HCT116 (cell line): ENCODE results near the gene CYP2D6. TPM values are rescaled to one million over a fixed set of nuclear protein-coding genes. Genes with fewer than 3 reads are reported as not detected.

Experiments used
- ATAC-seq: fragments of 200-7000 bp; cut with Tn5 transposase; 2 replicates; pipeline ENCODE4 v1.9.1; 2020; ENCODE audit warnings: mild to moderate bottlenecking, moderate library complexity
- BruUV-seq: library from RNA; stranded (reverse); fragments of 400-500 nt; replicated peaks from 2 replicates; lab custom pipeline; 2021; lab: Mats Ljungman, UMichigan
- CTCF ChIA-PET: fragments of 300-600 bp; sonication (Branson Sonifier 250); formaldehyde crosslinking; loops from one replicate; lab custom pipeline; 2021; ENCODE audit warnings: antibody characterized with exemption; lab: Charles Lee
- POLR2A ChIA-PET: fragments of 300-600, 350-600 bp; sonication (Branson Sonifier 250); formaldehyde crosslinking; loops from one replicate; lab custom pipeline; 2021; ENCODE audit warnings: antibody characterized with exemption; lab: Charles Lee
- RAD21 ChIA-PET, 2 experiments: fragments of 300-600 bp; sonication (Branson Sonifier 250); formaldehyde crosslinking; loops; one replicate each; lab custom pipeline; 2023; ENCODE audit warnings: low total read pairs in 2 of 2; ENCODE audit not compliant: uncharacterized antibody in 2 of 2, unreplicated experiment in 2 of 2, low non-redundant PET in 1 of 2; lab: Charles Lee
- DNase-seq: peaks from one replicate; pipeline ENCODE4 v3.0.0-alpha.2; 2010; ENCODE audit warnings: low read depth, low spot score
- H2AFZ ChIP-seq: fragments of 200-600 bp; shearing (Covaris generic), sonication (generic); 2 replicates; pipeline ENCODE4 v1.6.1; 2017; ENCODE audit warnings: low read depth, mixed run types, mixed read lengths, antibody characterized with exemption, low read length; ENCODE audit not compliant: poor library complexity, severe bottlenecking
- H3K27ac ChIP-seq: 2 replicates; pipeline ENCODE4 v1.5.1; 2012; ENCODE audit warnings: low read depth, low read length
- H3K27me3 ChIP-seq: fragments of 200-600 bp; sonication (generic); 2 replicates; pipeline ENCODE4 v1.6.1; 2016; ENCODE audit warnings: mixed run types, low read length, mixed read lengths; ENCODE audit not compliant: insufficient read depth
- H3K36me3 ChIP-seq, 2 experiments: fragments of 200-500 bp in 1 of 2; fragments of 200-600 bp in 1 of 2; sonication (Bioruptor generic) in 1 of 2; sonication (generic) in 1 of 2; 2 replicates each; pipeline versions ENCODE4 v1.5.1 to v1.6.1; 2014 to 2016; ENCODE audit warnings: low read length in 2 of 2, inconsistent platforms in 1 of 2, mixed read lengths in 1 of 2, mixed run types in 1 of 2; ENCODE audit not compliant: insufficient read depth in 2 of 2, control insufficient read depth in 1 of 2
- H3K4me1 ChIP-seq, 2 experiments: fragments of 200-600 bp in 1 of 2; sonication (generic) in 1 of 2; 2 replicates each; pipeline versions ENCODE4 v1.5.1 to v1.6.1; 2012 to 2017; ENCODE audit warnings: low read length in 2 of 2, inconsistent platforms in 1 of 2, mild to moderate bottlenecking in 1 of 2, mixed read lengths in 1 of 2, mixed run types in 1 of 2, moderate library complexity in 1 of 2; ENCODE audit not compliant: insufficient read depth in 2 of 2, control insufficient read depth in 1 of 2
- H3K4me2 ChIP-seq: fragments of 200-600 bp; sonication (generic); 2 replicates; pipeline ENCODE4 v1.6.1; 2017; ENCODE audit warnings: mixed run types, low read length, mixed read lengths
- H3K4me3 ChIP-seq, 2 experiments: fragments of 200-600 bp in 1 of 2; sonication (generic) in 1 of 2; replicated peaks in 1 of 2; 2 replicates each; pipeline ENCODE4 v1.5.1; 2011 to 2016; ENCODE audit warnings: low read length in 2 of 2, control low read depth in 1 of 2, low read depth in 1 of 2, mild to moderate bottlenecking in 1 of 2, mixed read lengths in 1 of 2, mixed run types in 1 of 2
- H3K79me2 ChIP-seq: fragments of 200-600 bp; sonication (generic); 2 replicates; pipeline ENCODE4 v1.6.1; 2017; ENCODE audit warnings: mild to moderate bottlenecking, mixed run types, low read length, moderate library complexity, mixed read lengths; ENCODE audit not compliant: insufficient read depth
- H3K9ac ChIP-seq: fragments of 200-600 bp; sonication (generic); 2 replicates; pipeline ENCODE4 v1.6.1; 2016; ENCODE audit warnings: low read length, mixed read lengths
- H3K9me2 ChIP-seq: fragments of 200-600 bp; sonication (generic), shearing (Covaris generic); 2 replicates; pipeline ENCODE4 v1.6.1; 2017; ENCODE audit warnings: mixed run types, mild to moderate bottlenecking, moderate library complexity; ENCODE audit not compliant: insufficient read depth
- H3K9me3 ChIP-seq, 2 experiments: fragments of 200-500 bp in 1 of 2; fragments of 200-600 bp in 1 of 2; sonication (Bioruptor generic) in 1 of 2; sonication (generic) in 1 of 2; 2 replicates each; pipeline ENCODE4 v1.6.1; 2014 to 2017; ENCODE audit warnings: low read length in 2 of 2, mixed read lengths in 2 of 2, inconsistent platforms in 1 of 2, low read depth in 1 of 2, mild to moderate bottlenecking in 1 of 2, mixed run types in 1 of 2, moderate library complexity in 1 of 2; ENCODE audit not compliant: control insufficient read depth in 1 of 2, insufficient read depth in 1 of 2
- H4K20me1 ChIP-seq: fragments of 200-600 bp; sonication (generic), shearing (Covaris generic); 2 replicates; pipeline ENCODE4 v1.6.1; 2017; ENCODE audit warnings: mixed run types, mild to moderate bottlenecking, moderate library complexity; ENCODE audit not compliant: insufficient read depth
- ATF3 ChIP-seq: IDR thresholded peaks from 2 replicates; pipeline ENCODE4 v1.6.1; 2012
- CBX3 ChIP-seq: IDR thresholded peaks from 2 replicates; pipeline ENCODE4 v1.6.1; 2012; ENCODE audit warnings: low read depth
- CEBPB ChIP-seq: IDR thresholded peaks from 2 replicates; pipeline ENCODE4 v1.6.1; 2012; ENCODE audit warnings: low read depth
- CTCF ChIP-seq, 3 experiments: fragments of 200-600 bp in 1 of 3; sonication (generic) in 1 of 3; IDR thresholded peaks in 2 of 3; conservative IDR thresholded peaks in 1 of 3; 2 replicates each; pipeline ENCODE4 v1.5.1; 2012 to 2017; ENCODE audit warnings: low read depth in 2 of 3, low read length in 2 of 3, antibody characterized with exemption in 1 of 3, borderline replicate concordance in 1 of 3, control low read depth in 1 of 3, mild to moderate bottlenecking in 1 of 3, mixed read lengths in 1 of 3, mixed run types in 1 of 3, moderate library complexity in 1 of 3; ENCODE audit not compliant: insufficient read depth in 1 of 3
- EGR1 ChIP-seq: IDR thresholded peaks from 2 replicates; pipeline ENCODE4 v1.6.1; 2012; ENCODE audit warnings: low read depth
- EZH2 ChIP-seq: fragments of 200-600 bp; sonication (generic); IDR thresholded peaks from 2 replicates; pipeline ENCODE4 v1.6.1; 2017; ENCODE audit warnings: antibody characterized with exemption, mixed run types
- EZH2phosphoT487 ChIP-seq: fragments of 200-600 bp; IDR thresholded peaks from 2 replicates; pipeline ENCODE4 v1.6.1; 2018; ENCODE audit warnings: antibody characterized with exemption, borderline replicate concordance
- FOSL1 ChIP-seq: IDR thresholded peaks from 2 replicates; pipeline ENCODE4 v1.6.1; 2012; ENCODE audit warnings: low read depth
- JUND ChIP-seq: IDR thresholded peaks from 2 replicates; pipeline ENCODE4 v1.6.1; 2012
- POLR2A ChIP-seq: IDR thresholded peaks from 2 replicates; pipeline ENCODE4 v1.7.0; 2011; ENCODE audit warnings: borderline replicate concordance; ENCODE audit not compliant: insufficient read depth, insufficient read length; ENCODE audit errors: extremely low read depth
- RAD21 ChIP-seq: IDR thresholded peaks from 2 replicates; pipeline ENCODE4 v1.6.1; 2012; ENCODE audit warnings: low read depth, mild to moderate bottlenecking
- SIN3A ChIP-seq: IDR thresholded peaks from 2 replicates; pipeline ENCODE4 v1.6.1; 2012; ENCODE audit warnings: low read depth
- SRF ChIP-seq: IDR thresholded peaks from 2 replicates; pipeline ENCODE4 v1.6.1; 2012; ENCODE audit warnings: low read depth
- YY1 ChIP-seq: IDR thresholded peaks from 2 replicates; pipeline ENCODE4 v1.6.1; 2011; ENCODE audit warnings: low read length, low read depth, moderate library complexity, mild to moderate bottlenecking; ENCODE audit not compliant: insufficient replicate concordance; ENCODE audit errors: extremely low read depth
- ZBTB33 ChIP-seq: IDR thresholded peaks from 2 replicates; pipeline ENCODE4 v1.6.1; 2011; ENCODE audit warnings: mild to moderate bottlenecking, low read length, moderate library complexity; ENCODE audit not compliant: insufficient replicate concordance; ENCODE audit errors: extremely low read depth
- ZFX ChIP-seq: fragments of 450-650 bp; IDR thresholded peaks from 2 replicates; pipeline ENCODE4 v1.6.1; 2017
- ZNF274 ChIP-seq: fragments of 200-500 bp; sonication (Bioruptor generic); IDR thresholded peaks from 2 replicates; pipeline ENCODE4 v1.6.1; 2014; ENCODE audit warnings: mild to moderate bottlenecking, low read depth, low read length, inconsistent platforms
- intact Hi-C: fragments of 100-400 bp; cut with micrococcal nuclease; formaldehyde crosslinking; loops from 2 replicates; pipeline ENCODE4 v1.10.0; 2022
- total RNA-seq: library from RNA; stranded (reverse); gene quantifications from one replicate; pipeline ENCODE4 v1.2.1, GENCODE V29; 2021; ENCODE audit not compliant: unreplicated experiment

The CYP2D6 gene
- total RNA-seq, 1 experiment from 2014 or later: 1.9 TPM

- POLR2A ChIA-PET: no interaction called here
- Histone ChIP-seq H3K4me3 (no peak overlapping the region), H3K9ac (no peak overlapping the region), H3K79me2 (no peaks in the 10 kb centered on the region), H3K9me2 (no peaks in the 10 kb centered on the region), H3K4me1 (peaks cover 0 to 14% of the 10 kb centered on the region in 2 experiments; a peak in 2 of 4 replicates), H4K20me1 (no peaks in the 10 kb centered on the region), H3K27ac (no peak overlapping the region), H3K36me3 (0 out of 4 replicates have a peak, but pooled peaks cover 0 to 3% of the 10 kb centered on the region in 2 experiments), H2AFZ (no peak overlapping the region), H3K4me2 (no peak overlapping the region), H3K9me3 (no peaks in the 10 kb centered on the region), H3K27me3 (no peaks in the 10 kb centered on the region)
- BruUV-seq: no TSS peak
- DNase-seq: no peak
- TF ChIP-seq CTCF (IDR thresholded peaks at IDR 0.05 in 2 of 3, conservative IDR thresholded peaks at IDR 0.05 in 1 of 3; ENCODE audit: borderline replicate concordance in 1 of 3, insufficient read depth in 1 of 3, low read depth in 2 of 3, low read length in 2 of 3) (no peak), ZFX (no peak), ATF3 (no peak), EGR1 (no peak), SIN3A (no peak), POLR2A (no peak), YY1 (no peak), JUND (no peak), FOSL1 (no peak), EZH2 (no peak), SRF (no peak), RAD21 (no peak), ZBTB33 (no peak), EZH2phosphoT487 (no peak), CBX3 (no peak), ZNF274 (no peak), CEBPB (no peak)
- RAD21 ChIA-PET: no interaction called here
- no peak for ATAC-seq
- intact Hi-C loops: no loop called here
- CTCF ChIA-PET: no interaction called here
Observed at GRCh38 chr22:42152661-42153270, 22.2 kb upstream of the CYP2D6 start.
